ENCODE data around the gene MAMSTR. TPM values are rescaled to one million over a fixed set of nuclear protein-coding genes. Genes with fewer than 3 reads are reported as not detected.

The MAMSTR gene
- total RNA-seq, 1 experiment from 2014 or later: 1.6 TPM

- Histone ChIP-seq H3T11ph (ENCODE audit: low read length) (no peak overlapping the region), H4K20me1 (ENCODE audit: control insufficient read depth, insufficient read depth, insufficient read length) (no peaks in the 10 kb centered on the region), H4K91ac (ENCODE audit: insufficient read length, low read depth, low read length) (no peak overlapping the region), H3K4me2 (ENCODE audit: insufficient read depth, insufficient read length, low read length) (no peak overlapping the region), H3K79me2 (ENCODE audit: insufficient read depth, low read length) (no peaks in the 10 kb centered on the region), H3K56ac (ENCODE audit: insufficient read length, low read depth, low read length) (no peak overlapping the region), H2BK20ac (ENCODE audit: low read depth, low read length, poor library complexity, severe bottlenecking) (no peak overlapping the region), H3K79me1 (ENCODE audit: insufficient read depth, low read depth, low read length, poor library complexity, severe bottlenecking) (no peaks in the 10 kb centered on the region), H2AFZ (ENCODE audit: low read length) (no peak overlapping the region), H2AK5ac (ENCODE audit: insufficient read length, low read length) (no peak overlapping the region), H3K14ac (ENCODE audit: insufficient read depth, low read length) (no peak overlapping the region; the same call in 1 of the 2 replicates), H3K23ac (ENCODE audit: insufficient read length, low read depth, low read length) (no peak overlapping the region), H4K5ac (ENCODE audit: insufficient read length, low read depth, low read length) (no peak overlapping the region), H3K27me3 (ENCODE audit: insufficient read depth, low read length) (no peaks in the 10 kb centered on the region), H3K4ac (ENCODE audit: low read depth, low read length) (no peak overlapping the region), H2BK12ac (ENCODE audit: insufficient read length, low read depth, low read length) (no peak overlapping the region), H2BK120ac (ENCODE audit: low read depth, low read length, poor library complexity, severe bottlenecking) (no peak overlapping the region), H3K4me1 (ENCODE audit: insufficient read depth, low read length) (no peaks in the 10 kb centered on the region), H3K9me3 (ENCODE audit: control insufficient read depth, low read depth, low read length) (no peaks in the 10 kb centered on the region), H3K23me2 (ENCODE audit: insufficient read length, low read depth, low read length, poor library complexity, severe bottlenecking) (no peaks in the 10 kb centered on the region), H3K27ac (ENCODE audit: insufficient read length, low read depth, low read length) (no peak overlapping the region), H3K9ac (ENCODE audit: extremely low read depth, insufficient read length, low read length) (no peak overlapping the region), H2BK5ac (ENCODE audit: insufficient read length, low read length) (no peak overlapping the region), H4K8ac (replicated peaks; ENCODE audit: insufficient read length, low read depth, low read length) (no peak overlapping the region), H2BK15ac (ENCODE audit: low read depth, low read length) (no peak overlapping the region), H3K18ac (ENCODE audit: insufficient read length, low read depth, low read length) (no peak overlapping the region)
- TF ChIP-seq CTCF (conservative IDR thresholded peaks at IDR 0.05): no peak
- Mint-ChIP-seq H3K27ac (no peak overlapping the region), H3K4me1 (0 out of 4 replicates have a peak, but pooled peaks cover 0 to 6% of the 10 kb centered on the region in 2 experiments), H3K9me3 (peaks cover 5 to 7% of the 10 kb centered on the region in 2 experiments; a peak in 4 of 5 replicates), H3K27me3 (ENCODE audit: low read depth) (peaks cover 12% of the 10 kb centered on the region), H3K36me3 (ENCODE audit: insufficient read depth in 1 of 3, low read depth in 3 of 3) (peaks cover 0 to 6% (median 5%) of the 10 kb centered on the region in 3 experiments; a peak in 2 of 7 replicates), H3K4me3 (no peak overlapping the region)
- no peak for DNase-seq
- WGBS (ENCODE audit: extremely low coverage, insufficient read length, low lambda C conversion rate): no CpG with 5 or more reads among the region's 4 CpGs
Observed at GRCh38 chr19:48663667-48664066, 55.9 kb downstream of the MAMSTR start.

Other genes starting within 250 kb of the MAMSTR start
- 14.4 and 15.2 TPM in 2 replicates for gene LMTK3, start 207.9 kb downstream of the MAMSTR start, total RNA-seq (2021)
- 1.3 and 1.7 TPM in 2 replicates for gene SULT2B1, start 167.6 kb downstream of the MAMSTR start, total RNA-seq (2021)
- not detected in 2 replicates for gene SPACA4, start 113.0 kb downstream of the MAMSTR start, total RNA-seq (2021)
- 9.2 and 9.5 TPM in 2 replicates for gene FAM83E, start 104.6 kb downstream of the MAMSTR start, total RNA-seq (2021)
- 1,855 and 1,874 TPM in 2 replicates for gene RPL18, start 100.5 kb downstream of the MAMSTR start, total RNA-seq (2021)
- gene SPHK2, start 100.2 kb downstream of the MAMSTR start, total RNA-seq (2021): 55.0 and 57.2 TPM in 2 replicates
- gene DBP, start 82.3 kb downstream of the MAMSTR start, total RNA-seq (2021): 11.4 and 12.6 TPM in 2 replicates
- gene CA11, start 73.5 kb downstream of the MAMSTR start, total RNA-seq (2021): 102 and 107 TPM in 2 replicates
- 0.33 and 0.55 TPM in 2 replicates for gene NTN5, start 46.7 kb downstream of the MAMSTR start, total RNA-seq (2021)
- gene FUT2, start 23.8 kb downstream of the MAMSTR start, total RNA-seq (2021): 11.4 and 13.2 TPM in 2 replicates
- gene RASIP1, start 20.9 kb upstream of the MAMSTR start, total RNA-seq (2021): 2.4 and 2.8 TPM in 2 replicates
- 2.6 and 3.7 TPM in 2 replicates for gene IZUMO1, start 27.2 kb upstream of the MAMSTR start, total RNA-seq (2021)
- gene FUT1, start 32.9 kb upstream of the MAMSTR start, total RNA-seq (2021): 15.9 and 16.1 TPM in 2 replicates
- 0.55 and 0.90 TPM in 2 replicates for gene FGF21, start 35.8 kb upstream of the MAMSTR start, total RNA-seq (2021)
- gene BCAT2, start 91.3 kb upstream of the MAMSTR start, total RNA-seq (2021): 30.6 and 32.7 TPM in 2 replicates
- 11.2 and 11.6 TPM in 2 replicates for gene HSD17B14, start 116.8 kb upstream of the MAMSTR start, total RNA-seq (2021)
- 14.3 and 15.3 TPM in 2 replicates for gene PLEKHA4, start 148.9 kb upstream of the MAMSTR start, total RNA-seq (2021)
- gene PPP1R15A, start 152.7 kb upstream of the MAMSTR start, total RNA-seq (2021): 17.2 and 17.5 TPM in 2 replicates
- gene TULP2, start 179.0 kb upstream of the MAMSTR start, total RNA-seq (2021): 0.94 and 1.0 TPM in 2 replicates
- gene NUCB1, start 180.6 kb upstream of the MAMSTR start, total RNA-seq (2021): 125 and 131 TPM in 2 replicates
- gene DHDH, start 214.0 kb upstream of the MAMSTR start, total RNA-seq (2021): 1.4 and 2.0 TPM in 2 replicates
- gene BAX, start 235.2 kb upstream of the MAMSTR start, total RNA-seq (2021): 310 and 315 TPM in 2 replicates
- 1,244 and 1,245 TPM in 2 replicates for gene FTL, start 245.6 kb upstream of the MAMSTR start, total RNA-seq (2021)

All from H9 (cell line).